WTC11 (cell line): ENCODE data around the gene GABRR3. TPM values are rescaled to one million over a fixed set of nuclear protein-coding genes. Genes with fewer than 3 reads are reported as not detected.

Experiments
- ATAC-seq: fragments of 200-7000 bp; cut with Tn5 transposase; 2 replicates; pipeline ENCODE4 v1.10.0; 2021; ENCODE audit warnings: mild to moderate bottlenecking, moderate library complexity
- CTCF ChIA-PET: fragments of 300-600 bp; sonication (Branson Sonifier 250); formaldehyde crosslinking; loops from one replicate; lab custom pipeline; 2021; ENCODE audit warnings: antibody characterized with exemption; lab: Charles Lee
- POLR2A ChIA-PET: fragments of 350-600 bp; sonication (Branson Sonifier 250); formaldehyde crosslinking; loops from one replicate; lab custom pipeline; 2021; ENCODE audit warnings: antibody characterized with exemption; lab: Charles Lee
- DNase-seq: peaks from one replicate; pipeline ENCODE4 v3.0.0; 2021; ENCODE audit warnings: low spot score
- H3K27ac Mint-ChIP-seq: 2 replicates; pipeline ENCODE4 v1.8.0; 2021; ENCODE audit warnings: mixed read lengths
- H3K27me3 Mint-ChIP-seq: 2 replicates; pipeline ENCODE4 v1.8.0; 2021; ENCODE audit warnings: low read depth, mild to moderate bottlenecking, moderate library complexity, mixed read lengths
- H3K36me3 Mint-ChIP-seq: 2 replicates; pipeline ENCODE4 v1.8.0; 2021; ENCODE audit warnings: mixed read lengths
- H3K4me1 Mint-ChIP-seq: 2 replicates; pipeline ENCODE4 v1.8.0; 2022; ENCODE audit warnings: mixed read lengths
- H3K4me3 Mint-ChIP-seq: 2 replicates; pipeline ENCODE4 v1.8.0; 2021; ENCODE audit warnings: mild to moderate bottlenecking, moderate library complexity, mixed read lengths
- H3K9me3 Mint-ChIP-seq: 2 replicates; pipeline ENCODE4 v1.8.0; 2021; ENCODE audit warnings: mixed read lengths
- JAZF1 ChIP-seq: fragments of 250-450 bp; sonication (Bioruptor Pico); IDR thresholded peaks from 2 replicates; pipeline ENCODE4 v1.9.0; 2021; ENCODE audit warnings: moderate library complexity, mild to moderate bottlenecking, inconsistent platforms
- OVOL2 ChIP-seq: fragments of 250-450 bp; sonication (Bioruptor Pico); IDR thresholded peaks from 2 replicates; pipeline ENCODE4 v1.9.0; 2021; ENCODE audit warnings: mild to moderate bottlenecking, borderline replicate concordance
- SMAD3 ChIP-seq: sonication (generic); formaldehyde crosslinking; IDR thresholded peaks from 2 replicates; pipeline ENCODE4 v1.8.0; 2022; ENCODE audit warnings: missing genetic modification reagents, mild to moderate bottlenecking, borderline replicate concordance
- TEAD4 ChIP-seq: sonication (generic); formaldehyde crosslinking; IDR thresholded peaks from 2 replicates; pipeline ENCODE4 v1.8.0; 2022; ENCODE audit warnings: mild to moderate bottlenecking, missing genetic modification reagents
- ZNF121 ChIP-seq: sonication (generic); formaldehyde crosslinking; IDR thresholded peaks from 2 replicates; pipeline ENCODE4 v1.8.0; 2023; ENCODE audit warnings: missing genetic modification reagents
- total RNA-seq: library from RNA; stranded (reverse); gene quantifications from 3 replicates; pipeline ENCODE4 v1.2.3, GENCODE V29; 2021
- TF ChIP-seq, protein P1 (sequence below): sonication (generic); formaldehyde crosslinking; conservative IDR thresholded peaks from 2 replicates; pipeline ENCODE4 v1.8.1; 2022; ENCODE audit warnings: mild to moderate bottlenecking, missing genetic modification reagents
- TF ChIP-seq, protein P2 (sequence below): sonication (generic); formaldehyde crosslinking; IDR thresholded peaks from 2 replicates; pipeline ENCODE4 v1.8.0; 2023; ENCODE audit warnings: missing genetic modification reagents, mild to moderate bottlenecking, borderline replicate concordance
- TF ChIP-seq, protein P3 (sequence below): sonication (generic); formaldehyde crosslinking; conservative IDR thresholded peaks from 2 replicates; pipeline ENCODE4 v1.8.1; 2023; ENCODE audit warnings: mild to moderate bottlenecking, low read depth, missing genetic modification reagents, moderate library complexity
- TF ChIP-seq, protein P4 (sequence below): sonication (generic); formaldehyde crosslinking; IDR thresholded peaks from 2 replicates; pipeline ENCODE4 v1.8.1; 2022; ENCODE audit warnings: low read depth, mild to moderate bottlenecking, moderate library complexity, missing genetic modification reagents, borderline replicate concordance
- TF ChIP-seq, protein P5 (sequence below): fragments of 200-600 bp; IDR thresholded peaks from 2 replicates; pipeline ENCODE4 v1.8.0; 2022; ENCODE audit warnings: antibody characterized with exemption
- TF ChIP-seq, protein P6 (sequence below): sonication (generic); formaldehyde crosslinking; IDR thresholded peaks from 2 replicates; pipeline ENCODE4 v1.8.1; 2023; ENCODE audit warnings: mild to moderate bottlenecking, missing genetic modification reagents
- TF ChIP-seq, protein P7 (sequence below): sonication (generic); formaldehyde crosslinking; IDR thresholded peaks from 2 replicates; pipeline ENCODE4 v1.8.0; 2023; ENCODE audit warnings: missing genetic modification reagents
- TF ChIP-seq, protein P8 (sequence below): sonication (generic); formaldehyde crosslinking; IDR thresholded peaks from 2 replicates; pipeline ENCODE4 v1.8.1; 2023; ENCODE audit warnings: mild to moderate bottlenecking, missing genetic modification reagents, borderline replicate concordance

Gene GABRR3
- total RNA-seq, 1 experiment from 2014 or later, result not detected

DNA sequence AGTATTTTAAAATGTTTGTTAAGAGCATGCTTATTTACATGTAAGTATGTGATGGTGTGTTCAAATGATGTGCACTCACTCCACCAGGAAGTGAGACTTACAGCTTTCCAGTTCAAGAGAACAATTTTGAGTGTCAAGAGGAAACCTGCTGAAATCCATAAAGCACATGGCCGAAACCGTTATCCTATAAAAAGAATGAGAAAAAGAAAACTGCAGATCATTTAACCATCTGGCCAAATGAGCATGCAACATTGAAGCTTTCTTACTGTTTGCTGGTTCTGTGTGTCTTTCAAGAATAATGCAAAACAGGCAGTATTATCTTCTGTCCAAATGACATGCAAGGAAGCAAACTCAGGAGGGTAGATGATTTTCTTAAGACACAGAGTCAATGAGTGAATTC lies 26.3 kb downstream of the GABRR3 start (continued):
- TF ChIP-seq, protein P1, sequence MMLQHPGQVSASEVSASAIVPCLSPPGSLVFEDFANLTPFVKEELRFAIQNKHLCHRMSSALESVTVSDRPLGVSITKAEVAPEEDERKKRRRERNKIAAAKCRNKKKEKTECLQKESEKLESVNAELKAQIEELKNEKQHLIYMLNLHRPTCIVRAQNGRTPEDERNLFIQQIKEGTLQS (CRISPR knock-in tag), result no peak
- TF ChIP-seq ZNF121 (CRISPR knock-in tag) (no peak), SMAD3 (CRISPR knock-in tag) (no peak)
- TF ChIP-seq, protein P2, sequence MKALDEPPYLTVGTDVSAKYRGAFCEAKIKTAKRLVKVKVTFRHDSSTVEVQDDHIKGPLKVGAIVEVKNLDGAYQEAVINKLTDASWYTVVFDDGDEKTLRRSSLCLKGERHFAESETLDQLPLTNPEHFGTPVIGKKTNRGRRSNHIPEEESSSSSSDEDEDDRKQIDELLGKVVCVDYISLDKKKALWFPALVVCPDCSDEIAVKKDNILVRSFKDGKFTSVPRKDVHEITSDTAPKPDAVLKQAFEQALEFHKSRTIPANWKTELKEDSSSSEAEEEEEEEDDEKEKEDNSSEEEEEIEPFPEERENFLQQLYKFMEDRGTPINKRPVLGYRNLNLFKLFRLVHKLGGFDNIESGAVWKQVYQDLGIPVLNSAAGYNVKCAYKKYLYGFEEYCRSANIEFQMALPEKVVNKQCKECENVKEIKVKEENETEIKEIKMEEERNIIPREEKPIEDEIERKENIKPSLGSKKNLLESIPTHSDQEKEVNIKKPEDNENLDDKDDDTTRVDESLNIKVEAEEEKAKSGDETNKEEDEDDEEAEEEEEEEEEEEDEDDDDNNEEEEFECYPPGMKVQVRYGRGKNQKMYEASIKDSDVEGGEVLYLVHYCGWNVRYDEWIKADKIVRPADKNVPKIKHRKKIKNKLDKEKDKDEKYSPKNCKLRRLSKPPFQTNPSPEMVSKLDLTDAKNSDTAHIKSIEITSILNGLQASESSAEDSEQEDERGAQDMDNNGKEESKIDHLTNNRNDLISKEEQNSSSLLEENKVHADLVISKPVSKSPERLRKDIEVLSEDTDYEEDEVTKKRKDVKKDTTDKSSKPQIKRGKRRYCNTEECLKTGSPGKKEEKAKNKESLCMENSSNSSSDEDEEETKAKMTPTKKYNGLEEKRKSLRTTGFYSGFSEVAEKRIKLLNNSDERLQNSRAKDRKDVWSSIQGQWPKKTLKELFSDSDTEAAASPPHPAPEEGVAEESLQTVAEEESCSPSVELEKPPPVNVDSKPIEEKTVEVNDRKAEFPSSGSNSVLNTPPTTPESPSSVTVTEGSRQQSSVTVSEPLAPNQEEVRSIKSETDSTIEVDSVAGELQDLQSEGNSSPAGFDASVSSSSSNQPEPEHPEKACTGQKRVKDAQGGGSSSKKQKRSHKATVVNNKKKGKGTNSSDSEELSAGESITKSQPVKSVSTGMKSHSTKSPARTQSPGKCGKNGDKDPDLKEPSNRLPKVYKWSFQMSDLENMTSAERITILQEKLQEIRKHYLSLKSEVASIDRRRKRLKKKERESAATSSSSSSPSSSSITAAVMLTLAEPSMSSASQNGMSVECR, result no peak
- TF ChIP-seq, protein P3, sequence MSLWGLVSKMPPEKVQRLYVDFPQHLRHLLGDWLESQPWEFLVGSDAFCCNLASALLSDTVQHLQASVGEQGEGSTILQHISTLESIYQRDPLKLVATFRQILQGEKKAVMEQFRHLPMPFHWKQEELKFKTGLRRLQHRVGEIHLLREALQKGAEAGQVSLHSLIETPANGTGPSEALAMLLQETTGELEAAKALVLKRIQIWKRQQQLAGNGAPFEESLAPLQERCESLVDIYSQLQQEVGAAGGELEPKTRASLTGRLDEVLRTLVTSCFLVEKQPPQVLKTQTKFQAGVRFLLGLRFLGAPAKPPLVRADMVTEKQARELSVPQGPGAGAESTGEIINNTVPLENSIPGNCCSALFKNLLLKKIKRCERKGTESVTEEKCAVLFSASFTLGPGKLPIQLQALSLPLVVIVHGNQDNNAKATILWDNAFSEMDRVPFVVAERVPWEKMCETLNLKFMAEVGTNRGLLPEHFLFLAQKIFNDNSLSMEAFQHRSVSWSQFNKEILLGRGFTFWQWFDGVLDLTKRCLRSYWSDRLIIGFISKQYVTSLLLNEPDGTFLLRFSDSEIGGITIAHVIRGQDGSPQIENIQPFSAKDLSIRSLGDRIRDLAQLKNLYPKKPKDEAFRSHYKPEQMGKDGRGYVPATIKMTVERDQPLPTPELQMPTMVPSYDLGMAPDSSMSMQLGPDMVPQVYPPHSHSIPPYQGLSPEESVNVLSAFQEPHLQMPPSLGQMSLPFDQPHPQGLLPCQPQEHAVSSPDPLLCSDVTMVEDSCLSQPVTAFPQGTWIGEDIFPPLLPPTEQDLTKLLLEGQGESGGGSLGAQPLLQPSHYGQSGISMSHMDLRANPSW (CRISPR knock-in tag), result no peak
- TF ChIP-seq, protein P4, sequence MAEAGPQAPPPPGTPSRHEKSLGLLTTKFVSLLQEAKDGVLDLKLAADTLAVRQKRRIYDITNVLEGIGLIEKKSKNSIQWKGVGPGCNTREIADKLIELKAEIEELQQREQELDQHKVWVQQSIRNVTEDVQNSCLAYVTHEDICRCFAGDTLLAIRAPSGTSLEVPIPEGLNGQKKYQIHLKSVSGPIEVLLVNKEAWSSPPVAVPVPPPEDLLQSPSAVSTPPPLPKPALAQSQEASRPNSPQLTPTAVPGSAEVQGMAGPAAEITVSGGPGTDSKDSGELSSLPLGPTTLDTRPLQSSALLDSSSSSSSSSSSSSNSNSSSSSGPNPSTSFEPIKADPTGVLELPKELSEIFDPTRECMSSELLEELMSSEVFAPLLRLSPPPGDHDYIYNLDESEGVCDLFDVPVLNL, result no peak
- TF ChIP-seq, all 79 proteins: peak for 0

DNA sequence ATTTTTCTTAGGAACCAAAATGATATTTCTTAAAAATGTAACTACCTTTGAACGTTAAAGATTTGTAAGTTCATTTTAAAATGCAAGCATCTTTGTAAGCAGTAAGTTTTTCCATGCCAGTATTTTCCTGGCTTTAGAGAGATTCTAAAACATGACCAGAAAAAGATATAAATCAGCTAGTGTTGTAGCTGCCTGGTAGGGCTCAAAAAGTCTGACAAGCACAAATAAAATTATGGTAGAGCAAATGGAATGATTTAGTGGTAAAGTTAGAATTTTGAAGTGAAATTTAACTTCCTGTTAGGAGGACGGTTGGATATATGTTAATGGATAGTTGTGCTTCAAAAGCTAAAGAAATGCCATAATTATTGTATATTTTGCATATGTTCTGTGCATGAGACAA lies 29.7 kb downstream of the GABRR3 start:
- no peaks in the 10 kb centered on the region for H3K4me1 Mint-ChIP-seq
- ChIA-PET POLR2A (interaction anchor here (0.5 kb wide), 1 partner anchor 347 kb away, joined by 3 read pairs; no protein-coding TSS in a partner anchor), CTCF (no interaction called here)
- H3K9me3 Mint-ChIP-seq, result no peaks in the 10 kb centered on the region
- H3K4me3 Mint-ChIP-seq, result no peak overlapping the region
- H3K36me3 Mint-ChIP-seq, result no peaks in the 10 kb centered on the region
- TF ChIP-seq TEAD4 (CRISPR knock-in tag) (no peak), OVOL2 (CRISPR knock-in tag) (no peak), JAZF1 (CRISPR knock-in tag) (no peak), SMAD3 (CRISPR knock-in tag) (no peak)
- TF ChIP-seq, protein P5, sequence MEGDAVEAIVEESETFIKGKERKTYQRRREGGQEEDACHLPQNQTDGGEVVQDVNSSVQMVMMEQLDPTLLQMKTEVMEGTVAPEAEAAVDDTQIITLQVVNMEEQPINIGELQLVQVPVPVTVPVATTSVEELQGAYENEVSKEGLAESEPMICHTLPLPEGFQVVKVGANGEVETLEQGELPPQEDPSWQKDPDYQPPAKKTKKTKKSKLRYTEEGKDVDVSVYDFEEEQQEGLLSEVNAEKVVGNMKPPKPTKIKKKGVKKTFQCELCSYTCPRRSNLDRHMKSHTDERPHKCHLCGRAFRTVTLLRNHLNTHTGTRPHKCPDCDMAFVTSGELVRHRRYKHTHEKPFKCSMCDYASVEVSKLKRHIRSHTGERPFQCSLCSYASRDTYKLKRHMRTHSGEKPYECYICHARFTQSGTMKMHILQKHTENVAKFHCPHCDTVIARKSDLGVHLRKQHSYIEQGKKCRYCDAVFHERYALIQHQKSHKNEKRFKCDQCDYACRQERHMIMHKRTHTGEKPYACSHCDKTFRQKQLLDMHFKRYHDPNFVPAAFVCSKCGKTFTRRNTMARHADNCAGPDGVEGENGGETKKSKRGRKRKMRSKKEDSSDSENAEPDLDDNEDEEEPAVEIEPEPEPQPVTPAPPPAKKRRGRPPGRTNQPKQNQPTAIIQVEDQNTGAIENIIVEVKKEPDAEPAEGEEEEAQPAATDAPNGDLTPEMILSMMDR, result no peak
- TF ChIP-seq, protein P6, sequence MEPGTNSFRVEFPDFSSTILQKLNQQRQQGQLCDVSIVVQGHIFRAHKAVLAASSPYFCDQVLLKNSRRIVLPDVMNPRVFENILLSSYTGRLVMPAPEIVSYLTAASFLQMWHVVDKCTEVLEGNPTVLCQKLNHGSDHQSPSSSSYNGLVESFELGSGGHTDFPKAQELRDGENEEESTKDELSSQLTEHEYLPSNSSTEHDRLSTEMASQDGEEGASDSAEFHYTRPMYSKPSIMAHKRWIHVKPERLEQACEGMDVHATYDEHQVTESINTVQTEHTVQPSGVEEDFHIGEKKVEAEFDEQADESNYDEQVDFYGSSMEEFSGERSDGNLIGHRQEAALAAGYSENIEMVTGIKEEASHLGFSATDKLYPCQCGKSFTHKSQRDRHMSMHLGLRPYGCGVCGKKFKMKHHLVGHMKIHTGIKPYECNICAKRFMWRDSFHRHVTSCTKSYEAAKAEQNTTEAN, result no peak
- TF ChIP-seq, protein P7, sequence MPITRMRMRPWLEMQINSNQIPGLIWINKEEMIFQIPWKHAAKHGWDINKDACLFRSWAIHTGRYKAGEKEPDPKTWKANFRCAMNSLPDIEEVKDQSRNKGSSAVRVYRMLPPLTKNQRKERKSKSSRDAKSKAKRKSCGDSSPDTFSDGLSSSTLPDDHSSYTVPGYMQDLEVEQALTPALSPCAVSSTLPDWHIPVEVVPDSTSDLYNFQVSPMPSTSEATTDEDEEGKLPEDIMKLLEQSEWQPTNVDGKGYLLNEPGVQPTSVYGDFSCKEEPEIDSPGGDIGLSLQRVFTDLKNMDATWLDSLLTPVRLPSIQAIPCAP (CRISPR knock-in tag), result no peak
- TF ChIP-seq, protein P8, sequence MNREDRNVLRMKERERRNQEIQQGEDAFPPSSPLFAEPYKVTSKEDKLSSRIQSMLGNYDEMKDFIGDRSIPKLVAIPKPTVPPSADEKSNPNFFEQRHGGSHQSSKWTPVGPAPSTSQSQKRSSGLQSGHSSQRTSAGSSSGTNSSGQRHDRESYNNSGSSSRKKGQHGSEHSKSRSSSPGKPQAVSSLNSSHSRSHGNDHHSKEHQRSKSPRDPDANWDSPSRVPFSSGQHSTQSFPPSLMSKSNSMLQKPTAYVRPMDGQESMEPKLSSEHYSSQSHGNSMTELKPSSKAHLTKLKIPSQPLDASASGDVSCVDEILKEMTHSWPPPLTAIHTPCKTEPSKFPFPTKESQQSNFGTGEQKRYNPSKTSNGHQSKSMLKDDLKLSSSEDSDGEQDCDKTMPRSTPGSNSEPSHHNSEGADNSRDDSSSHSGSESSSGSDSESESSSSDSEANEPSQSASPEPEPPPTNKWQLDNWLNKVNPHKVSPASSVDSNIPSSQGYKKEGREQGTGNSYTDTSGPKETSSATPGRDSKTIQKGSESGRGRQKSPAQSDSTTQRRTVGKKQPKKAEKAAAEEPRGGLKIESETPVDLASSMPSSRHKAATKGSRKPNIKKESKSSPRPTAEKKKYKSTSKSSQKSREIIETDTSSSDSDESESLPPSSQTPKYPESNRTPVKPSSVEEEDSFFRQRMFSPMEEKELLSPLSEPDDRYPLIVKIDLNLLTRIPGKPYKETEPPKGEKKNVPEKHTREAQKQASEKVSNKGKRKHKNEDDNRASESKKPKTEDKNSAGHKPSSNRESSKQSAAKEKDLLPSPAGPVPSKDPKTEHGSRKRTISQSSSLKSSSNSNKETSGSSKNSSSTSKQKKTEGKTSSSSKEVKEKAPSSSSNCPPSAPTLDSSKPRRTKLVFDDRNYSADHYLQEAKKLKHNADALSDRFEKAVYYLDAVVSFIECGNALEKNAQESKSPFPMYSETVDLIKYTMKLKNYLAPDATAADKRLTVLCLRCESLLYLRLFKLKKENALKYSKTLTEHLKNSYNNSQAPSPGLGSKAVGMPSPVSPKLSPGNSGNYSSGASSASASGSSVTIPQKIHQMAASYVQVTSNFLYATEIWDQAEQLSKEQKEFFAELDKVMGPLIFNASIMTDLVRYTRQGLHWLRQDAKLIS, result no peak
- ATAC-seq (no peak), DNase-seq (no peak)
- H3K27me3 Mint-ChIP-seq, result no peaks in the 10 kb centered on the region
- no peak overlapping the region for H3K27ac Mint-ChIP-seq
